GM12801 (cell line): Measurements from ENCODE around the gene ABCC1.

ENCODE experiments used
- CTCF ChIP-seq: IDR thresholded peaks from one replicate; pipeline ENCODE4 v1.5.1; 2011; ENCODE audit warnings: control low read depth; ENCODE audit not compliant: insufficient read length; ENCODE audit errors: extremely low read depth

The ABCC1 gene

GRCh38 chr16:15966836-15967546 is 17.6 kb downstream of the ABCC1 start:
- no peak for TF ChIP-seq CTCF

- no peak for TF ChIP-seq CTCF
These were observed 18.4 kb downstream of the ABCC1 start for GRCh38 chr16:15967655-15968315.

GRCh38 chr16:15970202-15970601 is 20.8 kb downstream of the ABCC1 start:
- no peak for TF ChIP-seq CTCF

- no peak for TF ChIP-seq CTCF
These were observed 21.5 kb downstream of the ABCC1 start for GRCh38 chr16:15970743-15971439.

GRCh38 chr16:15971440-15971815 is 22.0 kb downstream of the ABCC1 start:
- TF ChIP-seq CTCF, result no peak

- no peak for TF ChIP-seq CTCF
These were observed 22.8 kb downstream of the ABCC1 start for GRCh38 chr16:15972046-15972868.

GRCh38 chr16:15973421-15973820 is 24.0 kb downstream of the ABCC1 start:
- no peak for TF ChIP-seq CTCF
